HepG2 (cell line): ENCODE results near the gene HK2. TPM values are rescaled to one million over a fixed set of nuclear protein-coding genes. Genes with fewer than 3 reads are reported as not detected.

Experiments used
- ATAD3A ChIP-seq: sonication (generic); formaldehyde crosslinking; IDR thresholded peaks from 2 replicates; pipeline ENCODE4 v1.4.0; 2020; ENCODE audit warnings: missing genetic modification reagents
- ETV5 ChIP-seq: IDR thresholded peaks from 2 replicates; pipeline ENCODE4 v1.6.1; 2018; ENCODE audit warnings: missing biosample characterization, missing genetic modification reagents, inconsistent platforms, borderline replicate concordance
- GPN1 ChIP-seq: sonication (generic); formaldehyde crosslinking; IDR thresholded peaks from 2 replicates; pipeline ENCODE4 v1.5.1; 2020; ENCODE audit warnings: missing genetic modification reagents, borderline replicate concordance
- IRX3 ChIP-seq: sonication (generic); formaldehyde crosslinking; IDR thresholded peaks from 2 replicates; pipeline ENCODE4 v1.8.1; 2023; ENCODE audit warnings: mild to moderate bottlenecking, low read depth, missing genetic modification reagents, borderline replicate concordance
- MXD4 ChIP-seq: IDR thresholded peaks from 2 replicates; pipeline ENCODE4 v1.6.1; 2016; ENCODE audit warnings: mild to moderate bottlenecking, missing biosample characterization, missing genetic modification reagents
- PRDM15 ChIP-seq: sonication (generic); formaldehyde crosslinking; IDR thresholded peaks from 2 replicates; pipeline ENCODE4 v1.4.0; 2020; ENCODE audit warnings: missing genetic modification reagents
- SOX13 ChIP-seq, 3 experiments: fragments of 450-650 bp in 1 of 3; sonication (generic) in 1 of 3; formaldehyde crosslinking in 1 of 3; IDR thresholded peaks in 2 of 3; conservative IDR thresholded peaks in 1 of 3; 2 replicates each; pipeline versions ENCODE4 v1.5.0 to v1.6.1; 2016 to 2020; ENCODE audit warnings: antibody characterized with exemption in 1 of 3, mild to moderate bottlenecking in 1 of 3, missing compliant biosample characterization in 1 of 3, missing genetic modification reagents in 1 of 3, moderate library complexity in 1 of 3
- SYNCRIP ChIP-seq: fragments of 200-400 bp; formaldehyde crosslinking; IDR thresholded peaks from 2 replicates; pipeline ENCODE4 v1.6.1; 2018; ENCODE audit warnings: mild to moderate bottlenecking, low read depth, low read length; ENCODE audit not compliant: insufficient read depth
- UBTF ChIP-seq: sonication (generic); formaldehyde crosslinking; IDR thresholded peaks from 2 replicates; pipeline ENCODE4 v1.4.0; 2020; ENCODE audit warnings: mild to moderate bottlenecking, missing genetic modification reagents
- WIZ ChIP-seq: sonication (generic); formaldehyde crosslinking; IDR thresholded peaks from 2 replicates; pipeline ENCODE4 v1.5.1; 2020; ENCODE audit warnings: mild to moderate bottlenecking, missing genetic modification reagents
- ZC3H4 ChIP-seq: sonication (generic); formaldehyde crosslinking; IDR thresholded peaks from 2 replicates; pipeline ENCODE4 v1.4.0; 2020; ENCODE audit warnings: missing genetic modification reagents, borderline replicate concordance
- ZFYVE20 ChIP-seq: sonication (generic); formaldehyde crosslinking; IDR thresholded peaks from 2 replicates; pipeline ENCODE4 v1.8.0; 2023; ENCODE audit warnings: low read depth, mild to moderate bottlenecking, moderate library complexity, missing genetic modification reagents, borderline replicate concordance
- ZNF234 ChIP-seq: sonication (generic); formaldehyde crosslinking; conservative IDR thresholded peaks from 2 replicates; pipeline ENCODE4 v1.5.1; 2020; ENCODE audit warnings: mild to moderate bottlenecking, missing genetic modification reagents
- ZNF331 ChIP-seq: sonication (generic); formaldehyde crosslinking; IDR thresholded peaks from 2 replicates; pipeline ENCODE4 v1.4.0; 2020; ENCODE audit warnings: missing genetic modification reagents
- ZNF468 ChIP-seq: sonication (generic); formaldehyde crosslinking; IDR thresholded peaks from 2 replicates; pipeline ENCODE4 v1.8.0; 2022; ENCODE audit warnings: mild to moderate bottlenecking, moderate library complexity, missing genetic modification reagents
- ZNF512B ChIP-seq: sonication (generic); formaldehyde crosslinking; IDR thresholded peaks from 2 replicates; pipeline ENCODE4 v1.5.1; 2020; ENCODE audit warnings: missing genetic modification reagents, mild to moderate bottlenecking, borderline replicate concordance
- ZNF775 ChIP-seq: sonication (generic); formaldehyde crosslinking; IDR thresholded peaks from 2 replicates; pipeline ENCODE4 v1.4.0; 2020; ENCODE audit warnings: missing genetic modification reagents, mild to moderate bottlenecking, moderate library complexity, borderline replicate concordance
- polyA plus RNA-seq, 8 experiments: library from polyadenylated mRNA; depleted of rRNA in 3 of 8; stranded (reverse) in 7 of 8; unstranded in 1 of 8; fragments of >200 nt; fragmentation: Illumina TruSeq in 4 of 8; extraction: Trizol in 4 of 8; gene quantifications; 2 replicates each; pipeline versions ENCODE4 v1.2.1 to v1.2.3, GENCODE V29; 2011 to 2016; ENCODE audit warnings: low read depth in 4 of 8, missing spikeins in 1 of 8, mixed read lengths in 1 of 8; ENCODE audit not compliant: insufficient read depth in 1 of 8
- total RNA-seq, 5 experiments: library from RNA; depleted of rRNA; stranded (reverse); fragments of >200 nt; fragmentation: Illumina TruSeq; extraction: Trizol; gene quantifications; 2 replicates each; pipeline ENCODE4 v1.2.3, GENCODE V29; 2016; ENCODE audit warnings: low read depth in 1 of 5
- TF ChIP-seq, protein P1 (sequence below): sonication (generic); formaldehyde crosslinking; conservative IDR thresholded peaks from 2 replicates; pipeline ENCODE4 v1.4.0; 2020; ENCODE audit warnings: missing genetic modification reagents

The HK2 gene
- total and polyA plus RNA-seq, 2 of the 13 experiments (the other 11 are each of a cell fraction or from before 2014, with no cell fraction given): 13.2 to 101 TPM

DNA sequence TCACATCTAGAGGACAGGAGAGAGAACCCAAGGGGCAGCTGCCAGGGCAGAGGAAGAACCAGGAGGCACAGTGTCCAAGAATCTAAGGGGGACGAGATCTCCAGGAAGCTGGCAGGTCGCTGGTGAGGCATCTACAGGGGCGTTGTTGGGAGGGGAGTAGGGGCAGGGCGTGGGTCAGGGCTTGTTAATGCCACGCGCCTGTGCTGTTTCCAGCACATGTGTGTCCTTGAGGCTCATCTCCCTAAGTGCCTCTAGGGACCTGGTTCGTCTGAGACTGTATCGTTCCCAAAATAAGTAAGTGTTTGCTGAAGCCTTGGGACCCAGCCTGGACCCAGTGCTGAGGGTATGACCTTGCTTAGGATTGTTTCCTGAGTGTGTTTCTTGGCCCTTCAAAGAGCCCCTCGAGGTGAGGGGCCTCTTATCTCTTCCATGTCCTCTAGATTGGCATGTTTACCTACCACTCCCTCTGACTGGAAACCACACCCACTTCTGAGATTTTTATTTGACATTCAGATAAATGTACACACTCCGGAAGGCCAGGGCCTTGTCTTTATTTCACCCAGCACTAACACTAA is 22.2 kb downstream of the HK2 start (continued):
- peak; percentile 71; the same call in 1 of the 2 replicates for TF ChIP-seq PRDM15 (CRISPR knock-in tag)
- no peak for TF ChIP-seq ZNF234
- 0 out of 2 replicates have a peak, but pooled peaks have one; percentile 33 for TF ChIP-seq ZNF512B (CRISPR knock-in tag)
- TF ChIP-seq ZNF775 (CRISPR knock-in tag): no peak
- peak; percentile 62; the same call in 1 of the 2 replicates for TF ChIP-seq MXD4 (CRISPR knock-in tag)
- peak; percentile 56 for TF ChIP-seq SOX13 (IDR thresholded peaks at IDR 0.05)
- TF ChIP-seq SOX13 (CRISPR knock-in tag; conservative IDR thresholded peaks at IDR 0.05 in 1 of 2, IDR thresholded peaks at IDR 0.05 in 1 of 2): peak in 1 of 2 experiments; percentile 96; a peak in 2 of 4 replicates
- TF ChIP-seq ATAD3A: no peak
- TF ChIP-seq ZFYVE20 (CRISPR knock-in tag): no peak
- TF ChIP-seq ZNF468 (CRISPR knock-in tag): no peak
- TF ChIP-seq UBTF (CRISPR knock-in tag): no peak
- no peak for TF ChIP-seq ZC3H4 (CRISPR knock-in tag)
- TF ChIP-seq GPN1 (CRISPR knock-in tag): no peak
- TF ChIP-seq, protein P1, sequence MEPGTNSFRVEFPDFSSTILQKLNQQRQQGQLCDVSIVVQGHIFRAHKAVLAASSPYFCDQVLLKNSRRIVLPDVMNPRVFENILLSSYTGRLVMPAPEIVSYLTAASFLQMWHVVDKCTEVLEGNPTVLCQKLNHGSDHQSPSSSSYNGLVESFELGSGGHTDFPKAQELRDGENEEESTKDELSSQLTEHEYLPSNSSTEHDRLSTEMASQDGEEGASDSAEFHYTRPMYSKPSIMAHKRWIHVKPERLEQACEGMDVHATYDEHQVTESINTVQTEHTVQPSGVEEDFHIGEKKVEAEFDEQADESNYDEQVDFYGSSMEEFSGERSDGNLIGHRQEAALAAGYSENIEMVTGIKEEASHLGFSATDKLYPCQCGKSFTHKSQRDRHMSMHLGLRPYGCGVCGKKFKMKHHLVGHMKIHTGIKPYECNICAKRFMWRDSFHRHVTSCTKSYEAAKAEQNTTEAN: 0 out of 2 replicates have a peak, but pooled peaks have one; percentile 26
- TF ChIP-seq SYNCRIP: no peak
- no peak for TF ChIP-seq IRX3 (CRISPR knock-in tag)
- peak; percentile 87 for TF ChIP-seq ETV5 (CRISPR knock-in tag)
- no peak for TF ChIP-seq WIZ (CRISPR knock-in tag)
- peak; percentile 78 for TF ChIP-seq ZNF331
